Measurements from ENCODE around the gene PPP3CA.

GRCh38 chr4:100983426-100983825 is 363.9 kb downstream of the PPP3CA start:
- TF ChIP-seq EZH2 (IDR thresholded peaks at IDR 0.05; ENCODE audit: low read depth) (no peak), CTCF (conservative IDR thresholded peaks at IDR 0.05) (no peak)
